DMS153 (cell line): ENCODE results near the gene TTC7B.

Experiments used
- DNase-seq: peaks from one replicate; lab custom pipeline; 2025; lab: John Stamatoyannopoulos, UW

TTC7B gene

DNA sequence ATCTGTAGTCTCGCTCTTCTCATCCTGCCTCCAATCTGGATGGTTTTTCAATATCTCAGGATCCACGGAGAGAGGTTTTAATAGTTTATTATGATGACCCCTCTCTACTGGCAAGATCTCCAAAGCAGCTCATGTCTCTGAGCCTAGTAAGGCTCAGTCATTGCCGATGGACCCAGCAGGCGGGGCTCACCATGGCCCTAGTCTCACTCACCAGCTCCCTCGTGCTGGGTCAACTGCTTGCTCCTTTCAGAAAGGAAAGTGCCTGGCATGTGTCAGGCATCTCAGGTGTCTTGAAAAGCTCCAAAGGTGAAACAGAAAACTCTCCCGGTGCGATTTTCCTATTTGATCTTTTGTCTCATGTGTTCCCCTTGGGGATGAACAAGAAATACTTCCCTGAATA is 240.4 kb downstream of the TTC7B start:
- DNase-seq, result no peak

DNA sequence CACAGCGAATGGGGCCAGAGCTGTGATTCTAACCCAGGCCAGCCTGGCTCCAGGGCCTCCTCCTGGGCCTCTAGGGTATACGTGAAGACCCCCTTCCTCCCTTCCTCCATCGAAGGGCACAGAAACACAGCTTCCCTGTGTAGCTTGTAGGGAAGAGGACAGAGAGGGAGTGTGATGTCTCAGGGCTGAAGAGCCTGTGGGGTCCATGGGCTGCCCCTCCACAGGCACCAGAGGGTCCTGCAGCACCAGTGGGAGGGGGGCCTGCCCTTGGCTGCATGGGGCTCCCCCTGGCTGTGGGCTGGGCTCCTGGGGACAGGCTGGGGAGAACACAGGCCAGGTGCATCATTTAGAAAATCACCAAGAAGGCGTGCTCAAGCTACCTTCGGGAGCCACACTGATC is 240.9 kb downstream of the TTC7B start:
- DNase-seq, result no peak

DNA sequence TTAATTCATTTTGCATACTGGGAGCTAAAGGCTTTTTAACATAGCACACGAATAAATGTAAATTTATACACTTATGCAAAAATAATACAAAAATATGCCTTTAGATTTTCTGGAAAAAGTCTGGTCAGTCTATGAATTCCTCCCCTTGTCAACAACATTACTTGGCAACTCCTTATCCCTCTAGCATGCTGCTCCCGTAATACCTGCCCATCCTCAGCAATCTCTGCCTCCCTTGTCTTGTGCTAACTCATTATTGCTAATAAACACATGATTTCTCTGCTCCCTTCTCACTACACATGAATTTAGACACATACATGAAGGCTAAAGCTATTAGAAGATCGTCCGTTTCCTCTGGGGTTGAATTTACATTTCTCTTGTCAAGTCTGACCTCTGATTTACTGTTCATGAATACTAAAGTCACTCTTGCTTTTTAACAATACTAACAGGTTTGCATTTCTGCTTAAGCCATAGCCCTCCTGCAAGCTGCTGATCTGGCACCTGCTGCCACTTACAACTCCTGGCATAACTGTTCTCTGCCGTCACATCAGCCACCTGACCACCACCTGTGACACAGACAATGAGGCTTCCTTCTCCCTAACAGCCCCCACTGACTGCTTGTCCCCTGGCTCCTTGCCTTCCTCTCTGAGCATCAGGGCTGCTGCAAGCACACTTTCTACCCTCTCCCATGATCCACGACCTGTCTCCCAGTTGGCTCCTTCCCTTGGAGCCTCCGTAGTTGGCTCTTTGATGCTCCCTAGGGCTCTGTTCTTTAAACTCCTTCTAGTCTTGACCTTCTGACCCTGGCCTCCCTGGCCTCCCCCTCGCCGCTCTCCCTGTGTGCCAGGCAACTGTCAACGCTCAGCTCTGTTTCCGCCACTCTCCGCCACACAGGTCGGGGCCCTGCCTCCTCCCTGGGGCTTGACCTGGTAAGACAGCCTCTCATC is 241.8 kb downstream of the TTC7B start:
- DNase-seq, result peak; percentile 52

DNA sequence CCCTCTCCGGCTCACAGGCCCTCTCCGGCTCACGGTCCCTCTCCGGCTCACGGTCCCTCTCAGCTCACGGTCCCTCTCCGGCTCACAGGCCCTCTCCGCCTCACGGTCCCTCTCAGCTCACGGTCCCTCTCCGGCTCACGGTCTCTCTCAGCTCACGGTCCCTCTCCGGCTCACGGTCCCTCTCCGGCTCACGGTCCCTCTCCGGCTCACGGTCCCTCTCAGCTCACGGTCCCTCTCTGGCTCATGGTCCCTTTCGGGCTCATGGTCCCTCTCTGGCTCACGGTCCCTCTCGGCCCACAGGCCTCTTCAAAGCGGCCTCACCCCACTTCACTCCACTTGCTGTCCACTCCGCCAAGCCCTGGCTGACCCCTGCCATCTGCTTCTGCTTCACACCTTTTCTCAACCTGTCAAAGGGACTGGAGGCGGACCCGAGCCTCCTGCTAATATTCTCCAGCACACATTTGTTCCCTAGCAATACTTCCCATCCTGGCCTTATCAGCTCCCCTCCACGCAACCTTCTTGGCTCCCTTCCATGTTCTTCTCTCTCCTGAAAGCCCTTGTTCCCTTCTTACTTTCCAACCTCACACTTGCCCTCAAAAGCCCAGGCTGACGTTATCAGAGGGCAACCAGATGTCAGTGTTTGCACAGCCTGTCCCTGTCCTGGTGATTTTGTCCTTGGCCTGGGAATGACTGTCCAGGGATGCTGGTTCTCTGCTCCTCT is 242.7 kb downstream of the TTC7B start:
- no peak for DNase-seq

DNA sequence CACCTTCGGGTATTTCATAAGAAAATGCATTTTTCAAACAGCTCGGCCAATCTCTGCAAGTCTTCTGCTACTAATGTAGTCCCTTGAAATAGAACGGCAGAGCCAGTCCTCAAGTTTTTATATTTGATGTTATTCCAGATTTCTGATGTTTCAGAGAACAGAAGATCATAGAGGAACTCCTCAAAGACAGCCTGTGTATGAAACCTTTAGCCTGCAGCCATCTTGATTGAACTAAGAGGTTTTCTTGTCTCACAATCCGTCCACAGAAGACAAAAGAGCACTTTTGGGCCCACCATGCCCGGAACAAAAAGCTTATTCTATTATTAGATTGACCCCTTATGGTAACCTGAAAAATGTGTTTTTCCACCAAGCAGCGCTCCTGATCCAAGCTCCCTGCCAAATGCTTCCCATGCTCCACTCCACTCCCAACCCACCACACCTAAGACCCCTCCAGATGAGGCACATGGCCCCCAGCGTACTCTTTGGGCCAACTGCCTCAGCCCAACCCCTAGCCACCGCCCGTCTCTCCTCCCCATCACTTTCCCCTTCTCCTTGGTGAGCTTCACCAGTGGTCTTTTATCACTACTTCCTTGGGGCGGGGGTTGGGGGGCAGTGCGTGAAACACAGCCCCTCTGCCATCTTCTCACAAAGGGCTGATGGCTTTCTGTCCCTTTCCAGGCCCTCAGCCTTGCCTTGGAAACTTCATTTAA is 243.6 kb downstream of the TTC7B start:
- DNase-seq, result no peak

DNA sequence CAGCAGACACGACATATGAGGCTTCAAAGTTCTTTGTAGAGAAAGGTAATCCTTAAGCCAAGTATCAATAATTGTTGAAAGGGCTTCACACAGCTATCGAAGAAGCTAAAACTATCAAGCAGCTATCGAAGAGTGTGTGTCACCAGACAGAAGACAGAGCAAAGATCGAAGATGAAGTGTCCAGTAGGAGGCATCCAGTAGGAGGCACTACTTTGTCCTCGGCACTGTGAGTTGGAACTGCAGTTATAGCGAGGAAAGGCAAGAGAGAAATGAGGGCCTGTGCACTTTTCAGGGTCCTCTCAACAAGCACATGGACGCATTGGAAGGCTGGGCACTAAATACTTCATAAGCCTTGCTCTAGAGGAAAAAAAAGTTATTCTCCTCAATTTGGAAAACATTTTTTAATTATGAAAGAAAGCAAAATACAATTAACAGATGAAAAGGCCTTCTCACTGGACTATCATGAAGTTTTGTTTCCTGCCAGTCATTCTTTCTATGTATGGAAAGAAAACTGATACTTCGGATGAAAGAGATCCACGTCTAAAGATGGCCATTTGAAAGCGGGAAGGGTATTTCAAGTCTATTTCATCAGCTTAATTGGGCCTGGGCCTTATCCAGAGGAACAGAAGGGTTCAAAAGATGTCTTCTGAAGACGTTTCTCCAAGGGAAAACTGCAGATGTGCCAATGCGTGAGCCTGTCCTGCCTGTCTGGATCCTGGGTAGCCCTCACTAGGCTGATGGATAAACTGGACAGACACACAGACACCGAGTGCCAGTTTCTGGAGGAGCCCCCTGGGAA is 244.9 kb downstream of the TTC7B start:
- DNase-seq, result no peak

DNA sequence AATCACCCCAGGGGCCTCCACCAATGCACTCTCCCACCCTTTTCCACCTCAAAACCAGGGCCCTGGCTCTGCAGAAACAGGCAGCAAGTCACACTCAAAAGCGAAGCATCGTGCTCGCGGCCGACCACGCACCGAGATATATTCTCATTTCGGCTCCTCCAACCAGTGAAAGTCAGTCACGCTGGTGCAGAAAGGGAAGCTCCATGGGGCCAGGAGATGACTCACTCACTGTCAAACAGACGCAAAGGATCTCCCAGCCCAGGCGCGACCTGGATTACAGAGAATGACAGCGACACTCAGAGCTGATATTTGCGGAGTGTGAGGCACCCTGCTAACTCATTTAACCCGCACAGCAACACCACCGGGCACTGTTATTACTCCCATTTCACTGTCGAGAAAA is 245.8 kb downstream of the TTC7B start:
- no peak for DNase-seq

DNA sequence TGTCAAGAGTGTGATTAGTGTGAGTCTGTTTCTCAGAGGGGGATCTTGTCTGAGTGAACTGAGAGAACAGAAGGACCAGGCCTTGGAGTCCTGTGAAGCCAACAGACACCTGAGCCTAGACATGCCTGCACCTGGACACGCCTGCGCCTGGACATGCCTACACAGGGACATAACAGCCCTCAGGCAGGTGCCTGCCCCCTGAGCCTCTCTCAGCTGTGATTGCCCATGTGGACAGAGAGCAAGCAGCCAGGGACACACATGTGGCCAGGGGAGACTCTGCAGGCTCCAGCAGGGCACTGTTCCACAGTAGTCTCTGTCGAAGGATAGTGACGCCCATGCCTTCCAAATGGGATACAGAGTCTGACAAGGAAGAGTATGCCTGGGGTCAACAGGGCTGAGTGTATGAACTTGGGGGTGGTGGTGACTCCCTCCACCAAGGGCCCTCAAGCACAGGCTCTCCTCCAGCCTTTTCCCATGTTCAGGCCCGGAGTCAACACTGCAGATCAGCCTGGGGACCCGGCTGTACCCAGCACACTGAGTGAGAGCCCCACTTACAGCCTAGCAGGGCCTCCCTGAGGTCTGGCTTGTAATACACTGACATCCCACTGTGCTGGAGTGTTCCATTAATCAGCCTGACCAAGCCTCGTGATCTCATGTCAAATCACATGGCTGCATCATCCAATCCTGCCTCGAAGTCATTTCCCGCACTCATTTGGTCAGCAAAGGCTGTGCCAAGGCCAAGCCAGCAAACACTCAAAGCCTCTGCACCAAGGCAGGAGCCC is 246.4 kb downstream of the TTC7B start:
- no peak for DNase-seq

DNA sequence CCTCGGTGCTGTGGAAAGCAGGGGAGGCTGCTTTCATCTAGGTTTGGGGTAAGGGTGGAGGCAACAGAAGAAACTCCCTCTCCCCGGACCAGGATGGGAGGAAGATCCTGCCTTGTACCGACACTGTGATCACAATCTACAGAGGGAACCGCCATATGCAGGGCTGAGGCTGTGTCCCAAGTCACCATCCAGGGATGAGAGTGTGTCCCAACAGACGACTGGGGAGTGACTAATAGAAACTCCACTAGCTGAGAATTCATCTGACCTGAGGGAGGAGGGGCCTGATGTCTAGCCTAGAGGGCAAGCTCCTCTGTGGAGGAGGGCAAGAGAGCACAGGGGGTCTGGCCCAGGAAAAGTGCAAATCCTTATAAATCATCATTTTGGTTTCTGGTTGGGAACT is 247.0 kb downstream of the TTC7B start:
- no peak for DNase-seq

DNA sequence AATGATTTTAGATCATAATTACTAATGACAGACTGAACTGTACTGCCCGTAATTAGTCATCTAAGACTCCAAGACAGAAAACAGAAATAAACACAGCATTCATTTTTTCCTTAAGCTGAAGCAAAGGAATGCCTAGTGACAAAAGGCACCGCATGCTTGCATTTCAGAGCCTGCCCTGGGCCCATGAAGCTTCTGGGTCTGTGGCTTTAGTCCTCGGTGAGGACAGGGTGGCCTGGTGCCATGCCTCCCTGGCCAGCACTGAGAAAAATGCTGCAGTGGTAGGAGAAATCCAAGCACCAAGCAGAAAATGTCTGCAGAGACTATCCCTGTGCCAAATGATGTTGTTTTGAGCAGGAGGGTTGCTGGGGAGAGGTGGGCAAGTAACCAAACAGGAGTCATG is 247.8 kb downstream of the TTC7B start:
- DNase-seq, result no peak

DNA sequence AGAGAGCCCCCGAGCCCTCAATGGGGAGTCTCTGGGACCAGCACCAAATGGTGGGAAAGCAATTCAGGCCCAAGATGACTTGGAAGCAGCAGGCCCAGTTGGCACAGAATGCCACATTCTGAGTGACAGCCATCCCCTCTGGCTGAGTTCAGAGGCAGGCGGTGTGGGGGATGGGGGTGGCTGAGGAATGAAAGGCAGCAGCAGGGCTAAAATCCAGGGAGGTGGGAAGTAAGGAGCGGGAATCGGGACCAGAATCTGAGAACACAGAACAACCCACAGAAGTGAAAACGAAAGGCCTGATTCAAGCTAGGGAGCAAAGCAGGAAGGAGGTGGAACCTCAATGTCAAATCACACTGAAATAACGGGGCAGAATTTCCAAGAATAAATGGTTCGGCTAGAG is 248.2 kb downstream of the TTC7B start:
- no peak for DNase-seq

DNA sequence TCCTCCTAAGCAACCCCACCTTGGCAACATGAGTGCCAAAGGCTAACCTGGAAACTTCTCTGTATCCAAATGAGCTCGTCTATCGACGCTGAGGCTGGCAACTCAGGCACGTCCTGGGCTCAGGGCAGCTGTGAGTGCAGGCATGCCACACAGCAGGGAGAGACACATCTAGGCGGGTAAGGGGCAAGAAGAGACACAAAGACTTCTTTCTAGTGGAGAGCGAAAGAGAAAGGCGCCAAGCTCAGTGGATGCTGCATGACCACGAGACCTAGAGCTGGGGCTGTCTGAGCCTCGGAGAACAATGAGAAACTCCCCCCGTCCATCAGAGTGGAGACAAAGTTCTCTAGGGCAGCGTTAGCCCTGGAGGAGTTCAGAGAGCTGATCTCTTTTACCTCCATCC is 249.0 kb downstream of the TTC7B start:
- no peak for DNase-seq

DNA sequence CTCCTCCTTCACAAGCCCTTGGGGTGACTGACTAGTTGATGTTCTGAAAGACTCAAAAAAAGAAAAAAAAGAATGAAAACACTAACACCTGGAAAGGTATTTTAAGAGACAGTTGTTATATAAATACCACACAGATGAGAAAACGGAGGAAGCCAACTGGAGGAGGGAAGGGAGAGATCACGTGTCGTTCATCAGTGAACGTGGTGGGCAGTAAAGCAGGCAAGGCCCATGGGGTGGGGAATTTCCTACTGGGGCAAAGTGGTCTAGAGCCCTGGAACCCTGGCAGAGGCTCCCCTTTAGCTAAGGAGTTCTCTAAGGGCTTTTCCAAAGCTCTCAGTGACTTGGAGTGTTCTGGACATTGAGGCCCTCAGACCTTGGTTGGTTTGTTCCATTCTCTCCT is 249.7 kb downstream of the TTC7B start:
- DNase-seq, result no peak

DNA sequence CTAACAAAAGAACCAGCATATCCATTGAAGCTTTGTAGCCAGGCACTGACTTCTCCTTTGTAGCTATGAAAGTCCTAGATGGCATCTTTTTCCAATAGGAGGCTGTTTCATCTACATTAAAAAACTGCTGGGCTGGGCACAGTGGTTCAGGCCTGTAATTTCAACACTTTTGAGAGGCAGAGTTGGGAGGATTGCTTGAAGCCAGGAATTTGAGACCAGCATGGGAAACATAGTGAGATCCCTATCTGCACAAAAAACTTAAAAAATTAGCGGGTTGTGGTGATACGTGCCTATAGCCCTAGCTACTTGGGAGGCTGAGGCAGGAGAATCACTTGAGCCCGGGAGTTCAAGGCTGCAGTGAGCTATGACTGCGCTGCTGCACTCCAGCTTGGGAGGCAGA is 251.7 kb downstream of the TTC7B start:
- no peak for DNase-seq

DNA sequence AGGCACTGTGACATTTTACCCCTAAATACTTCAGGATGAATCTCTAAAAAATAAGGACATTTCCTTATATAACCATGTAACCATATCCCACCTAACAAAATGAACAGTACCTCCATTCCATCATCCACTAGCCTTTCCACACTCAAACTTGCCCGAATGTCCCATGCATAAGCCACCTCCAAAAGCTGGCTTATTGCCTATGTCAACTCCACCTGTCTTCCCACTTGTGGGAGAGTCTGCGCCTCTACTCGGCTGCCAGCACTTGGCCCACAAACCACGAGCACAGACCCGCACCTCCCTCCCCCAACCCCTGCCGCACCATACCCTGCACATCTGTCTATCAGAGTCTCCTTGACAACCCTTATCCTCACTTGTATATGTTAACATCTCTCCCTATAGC is 253.6 kb downstream of the TTC7B start:
- no peak for DNase-seq

DNA sequence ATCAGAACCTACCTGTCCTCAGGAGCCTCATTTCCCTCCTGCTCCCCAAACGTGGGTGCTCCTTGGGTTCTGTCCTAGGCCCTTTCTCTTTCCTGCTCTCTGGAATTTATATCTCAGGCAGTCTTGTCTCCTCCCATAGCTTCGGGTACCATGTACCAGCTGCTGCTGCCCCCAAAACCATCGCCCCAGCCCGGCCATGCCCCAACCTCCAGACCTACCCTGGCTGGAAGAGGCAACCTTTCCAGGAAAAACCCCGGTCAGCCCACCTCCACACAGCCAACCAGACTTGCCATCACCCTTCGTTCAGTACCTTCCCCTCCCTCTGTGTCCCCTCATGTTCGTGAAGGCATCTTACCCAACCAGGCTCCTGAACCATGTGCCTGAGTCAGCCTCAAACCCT is 254.3 kb downstream of the TTC7B start:
- DNase-seq, result no peak

DNA sequence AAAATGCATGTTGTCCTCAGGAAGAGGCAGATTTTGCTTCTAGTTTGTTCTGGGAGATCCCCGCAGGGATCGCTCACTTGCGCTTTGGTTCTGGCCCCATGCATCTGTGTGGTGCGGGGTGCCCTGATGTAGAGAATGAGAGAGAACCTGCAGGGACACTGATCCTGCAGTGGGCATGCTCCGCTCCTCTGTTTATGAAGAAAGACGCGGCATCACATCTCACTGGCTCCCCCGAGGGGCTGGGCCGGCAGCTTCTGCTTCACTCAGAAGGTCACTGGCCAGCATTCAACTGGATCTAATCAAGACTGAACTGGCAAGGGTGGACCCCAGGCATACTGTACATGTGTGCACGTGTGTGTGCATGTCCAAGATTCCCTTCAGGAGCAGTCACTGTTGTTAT is 255.2 kb downstream of the TTC7B start:
- no peak for DNase-seq

DNA sequence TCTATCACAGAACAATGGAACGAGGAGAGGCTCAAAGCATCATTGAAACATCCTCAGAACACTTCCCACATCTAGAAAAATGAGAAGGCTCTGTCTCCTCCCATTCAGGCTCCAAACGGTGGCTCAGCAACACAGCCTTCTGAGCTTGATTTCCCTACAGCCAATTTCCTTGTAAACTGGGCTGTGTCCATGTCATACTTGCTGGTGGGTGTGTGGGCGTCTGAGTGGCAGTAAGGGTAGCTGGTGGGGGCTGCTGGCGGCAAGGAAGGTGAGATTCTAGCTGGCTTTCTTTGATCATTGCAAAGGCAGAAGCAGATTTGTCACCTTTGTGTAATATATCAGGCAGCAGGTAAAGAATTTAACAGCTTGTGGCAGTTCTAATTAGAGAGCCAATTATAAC is 255.7 kb downstream of the TTC7B start:
- no peak for DNase-seq

DNA sequence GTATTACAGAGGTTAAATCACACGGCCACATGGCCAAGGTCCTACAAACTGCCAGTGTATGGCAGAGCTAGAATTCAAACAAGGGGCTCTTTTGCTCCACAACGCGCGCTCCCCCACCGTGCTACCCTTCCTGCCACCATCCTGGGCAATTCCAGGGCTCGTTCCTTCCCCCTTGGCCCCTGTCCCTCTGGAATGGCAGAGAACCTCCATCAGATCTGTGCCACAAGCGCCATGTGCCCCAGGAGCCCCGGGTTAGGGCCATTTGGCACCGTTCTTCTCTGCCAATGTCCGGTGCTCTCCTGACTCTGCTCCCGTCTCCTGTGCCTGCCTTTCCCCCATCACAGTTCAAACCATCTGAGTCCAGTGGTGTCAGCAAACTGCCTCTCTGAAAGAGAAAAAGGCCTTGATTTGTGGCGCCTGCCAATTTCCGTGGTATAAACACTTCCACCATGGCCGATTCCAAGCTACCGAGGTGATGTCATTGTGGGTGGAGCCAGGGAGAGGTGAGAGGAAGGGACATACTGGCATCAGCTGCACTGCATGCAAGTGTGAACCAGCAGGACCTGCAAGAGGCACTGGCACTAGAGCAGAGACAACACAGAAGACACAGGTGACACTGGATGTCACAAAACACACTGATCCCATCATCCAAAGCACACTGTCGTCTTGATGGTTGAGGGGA is 256.3 kb downstream of the TTC7B start:
- no peak for DNase-seq

DNA sequence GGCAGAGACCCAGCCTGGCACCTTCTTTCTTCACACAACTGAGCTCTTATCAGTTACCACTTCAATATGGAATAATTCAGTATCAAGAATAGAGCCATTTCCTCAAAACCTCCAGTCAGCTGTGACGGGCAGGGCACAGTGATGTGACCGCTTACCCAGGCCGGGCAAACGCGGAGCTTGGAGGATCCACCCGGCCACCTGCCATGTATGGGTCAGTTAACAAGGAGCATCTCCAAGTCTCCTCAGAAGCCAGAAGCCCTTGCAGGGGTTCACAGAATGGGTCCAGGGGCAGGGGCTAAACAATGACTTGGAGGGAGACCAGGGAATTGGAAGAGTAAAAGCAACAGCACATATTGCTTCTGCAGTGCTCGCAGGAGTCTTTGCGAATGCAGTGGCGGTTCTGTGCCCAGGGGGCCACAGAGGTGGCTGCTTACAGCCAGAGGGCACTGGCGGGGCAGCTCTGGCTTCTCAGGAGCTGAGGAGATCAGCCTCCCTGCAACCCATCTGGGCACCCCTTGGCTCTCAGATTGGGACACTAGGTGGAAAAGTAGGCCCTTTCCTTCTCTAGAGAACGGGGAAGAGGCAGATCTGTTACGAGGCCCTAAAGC is 257.1 kb downstream of the TTC7B start:
- DNase-seq, result no peak
